Calu3 (cell line): ENCODE measurements around the gene GTF3C1. TPM values are rescaled to one million over a fixed set of nuclear protein-coding genes. Genes with fewer than 3 reads are reported as not detected.

Experiments
- Bru-seq: library from RNA; stranded (reverse); fragments of 400-500 nt; gene quantifications from one replicate; lab custom pipeline; 2021; lab: Mats Ljungman, UMichigan
- BruChase-seq, 2 experiments: library from RNA; stranded (reverse); fragments of 400-500 nt; gene quantifications; one replicate each; lab custom pipeline; 2021; lab: Mats Ljungman, UMichigan
- BruUV-seq: library from RNA; stranded (reverse); fragments of 400-500 nt; replicated peaks from 2 replicates; lab custom pipeline; 2021; lab: Mats Ljungman, UMichigan
- CTCF ChIA-PET: fragments of 300-600 bp; sonication (Branson Sonifier 250); formaldehyde crosslinking; loops from one replicate; lab custom pipeline; 2022; ENCODE audit warnings: antibody characterized with exemption; lab: Charles Lee
- DNase-seq: peaks from one replicate; pipeline ENCODE4 v3.0.0; 2022
- H3K27ac Mint-ChIP-seq: one replicate; pipeline ENCODE4 v1.8.0; 2022; ENCODE audit warnings: mixed read lengths; ENCODE audit not compliant: unreplicated experiment
- H3K27me3 Mint-ChIP-seq: one replicate; pipeline ENCODE4 v1.8.0; 2022; ENCODE audit warnings: mixed read lengths; ENCODE audit not compliant: unreplicated experiment
- H3K36me3 Mint-ChIP-seq: one replicate; pipeline ENCODE4 v1.8.0; 2022; ENCODE audit warnings: mild to moderate bottlenecking, moderate library complexity, mixed read lengths; ENCODE audit not compliant: insufficient read depth, unreplicated experiment
- H3K4me1 Mint-ChIP-seq: one replicate; pipeline ENCODE4 v1.8.0; 2022; ENCODE audit warnings: mild to moderate bottlenecking, low read depth, mixed read lengths; ENCODE audit not compliant: unreplicated experiment
- H3K4me3 Mint-ChIP-seq: one replicate; pipeline ENCODE4 v1.8.0; 2022; ENCODE audit warnings: mild to moderate bottlenecking, low read depth, moderate library complexity, mixed read lengths; ENCODE audit not compliant: unreplicated experiment
- H3K9me3 Mint-ChIP-seq: one replicate; pipeline ENCODE4 v1.8.0; 2022; ENCODE audit warnings: low read depth, mixed read lengths; ENCODE audit not compliant: unreplicated experiment
- CTCF ChIP-seq: fragments of 200-600 bp; IDR thresholded peaks from one replicate; pipeline ENCODE4 v1.8.0; 2022; ENCODE audit warnings: antibody characterized with exemption; ENCODE audit not compliant: unreplicated experiment
- intact Hi-C: fragments of 100-400 bp; cut with micrococcal nuclease; formaldehyde crosslinking; loops from one replicate; pipeline ENCODE4 v1.10.0; 2022; ENCODE audit not compliant: unreplicated experiment
- long read RNA-seq: library from polyadenylated mRNA; stranded (forward); transcript quantifications from one replicate; pipeline ENCODE4 v2.0.0, GENCODE V29; 2022
- total RNA-seq: library from RNA; stranded (reverse); gene quantifications from 2 replicates; pipeline ENCODE4 v1.2.3, GENCODE V29; 2022

The GTF3C1 gene
- total RNA-seq (88.5 and 90.9 TPM in 2 replicates), Bru-seq, nascent RNA (percentile 76 among the genes with signal in this experiment), BruChase-seq, experiment 1, labeled RNA remaining after a 6-hour chase (percentile 84 among the genes with signal in this experiment), BruChase-seq, experiment 2, labeled RNA remaining after a 2-hour chase (percentile 78 among the genes with signal in this experiment)
- long read RNA-seq, full-length matches to known transcripts: 28 of 50 reads
- long read RNA-seq, partial matches to known transcripts: 15 of 50 reads
- long read RNA-seq, other reads (novel, unspliced or antisense): 7 of 50 reads

DNA sequence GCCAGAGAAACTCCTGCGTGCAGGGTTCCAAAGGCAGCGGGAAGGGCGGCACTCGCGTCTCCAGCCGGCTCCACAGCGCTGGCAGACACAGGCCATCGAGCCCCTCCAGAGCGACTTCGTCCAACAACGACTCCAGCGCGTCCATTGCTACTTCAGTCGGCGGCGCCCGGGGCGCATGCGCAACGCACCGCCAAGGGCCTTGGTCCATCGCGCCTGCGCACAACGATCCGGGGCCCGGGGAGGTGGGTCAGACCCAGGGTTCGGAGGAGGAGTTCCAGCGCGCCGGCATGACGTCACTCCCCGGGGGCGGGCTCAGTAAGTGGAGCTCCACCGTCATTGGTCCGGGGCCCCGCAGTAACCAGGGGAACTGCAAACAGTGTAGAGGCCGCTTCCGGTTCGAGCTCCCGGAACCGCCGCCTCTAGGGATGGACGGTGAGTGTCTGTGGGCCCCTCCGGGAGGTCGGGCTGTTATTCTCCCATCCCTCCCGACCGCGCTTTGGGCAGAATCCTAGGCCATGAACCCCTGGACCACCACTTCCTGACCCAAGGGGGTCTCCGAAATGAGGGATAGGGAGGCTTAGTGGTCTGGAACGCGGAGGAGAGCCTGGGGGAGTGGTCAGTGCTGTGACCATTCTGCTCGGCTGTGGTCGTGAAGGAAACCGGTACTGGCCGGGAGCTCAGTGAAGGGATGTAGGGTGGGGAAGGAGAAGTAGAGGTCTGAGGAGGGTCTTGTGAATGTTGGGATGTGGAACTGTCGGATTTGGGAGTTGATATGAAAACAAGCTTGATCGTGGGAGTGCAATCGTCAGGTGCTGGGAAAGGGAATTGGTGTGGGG, at the start of gene GTF3C1, which contains the start of gene KATNIP:
Gene GTF3C1, minus strand, starts transcription at position 168 of the 836 bp plus-strand sequence. Its CDS starts 23 bp downstream, at position 145.
Gene KATNIP, plus strand, starts transcription at position 399 of the 836 bp plus-strand sequence. Its CDS starts 27 bp downstream, at position 426.
- intact Hi-C loops: no loop called here
- Mint-ChIP-seq H3K4me3 (peak within 1 kb of the TSS; percentile 95), H3K9me3 (no peaks in the 10 kb centered on the region), H3K4me1 (peaks cover 35% of the 10 kb centered on the region), H3K36me3 (peaks cover 40% of the 10 kb centered on the region), H3K27ac (peak within 1 kb of the TSS; percentile 98), H3K27me3 (no peaks in the 10 kb centered on the region)
- no peak for TF ChIP-seq CTCF
- CTCF ChIA-PET: interaction anchor here (0.6 to 1.7 kb wide), 8 partner anchors 39 to 1329 kb away, joined by 3 to 13 read pairs (median 4); partner anchors contain the start of gene KDM8
- peak; percentile 100 for DNase-seq
- no TSS peak for BruUV-seq

- intact Hi-C loops: no loop called here
- no TSS peak for BruUV-seq
- H3K36me3 Mint-ChIP-seq: no peaks in the 10 kb centered on the region
Measured at GRCh38 chr16:27598931-27599565, 49.3 kb upstream of the GTF3C1 start.

DNA sequence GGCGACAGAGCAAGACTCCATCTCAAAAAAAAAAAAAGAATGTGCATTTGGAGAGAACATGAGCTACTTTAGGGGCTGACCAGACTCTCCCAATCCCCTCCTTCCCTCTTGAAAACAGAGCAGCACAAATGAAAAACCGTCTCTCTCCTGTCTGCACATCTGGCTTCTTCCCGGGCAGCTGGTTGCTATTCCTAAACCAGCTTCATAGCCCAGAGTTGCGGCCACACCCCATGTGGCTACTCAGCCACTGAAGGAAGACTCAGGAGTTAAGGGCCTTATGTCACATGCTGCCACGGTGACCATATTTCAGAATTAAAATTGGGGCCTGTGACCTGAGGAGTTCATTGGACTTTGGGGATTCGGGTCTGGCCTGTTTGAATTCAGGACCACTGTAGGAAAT, 48.5 kb upstream of the GTF3C1 start:
- Mint-ChIP-seq H3K9me3 (no peaks in the 10 kb centered on the region), H3K27me3 (no peaks in the 10 kb centered on the region), H3K36me3 (no peaks in the 10 kb centered on the region), H3K27ac (no peak overlapping the region), H3K4me3 (no peak overlapping the region), H3K4me1 (no peaks in the 10 kb centered on the region)
- BruUV-seq: no TSS peak
- intact Hi-C loops: no loop called here
- CTCF ChIA-PET: interaction anchor here (0.6 kb wide), 1 partner anchor 20 kb away, joined by 3 read pairs; no protein-coding TSS in a partner anchor
- TF ChIP-seq CTCF: no peak
- no peak for DNase-seq

More at GRCh38 chr16:27598931-27599565, 49.3 kb upstream of the GTF3C1 start:
- Mint-ChIP-seq H3K27ac (no peak overlapping the region), H3K4me1 (no peaks in the 10 kb centered on the region), H3K27me3 (no peaks in the 10 kb centered on the region), H3K9me3 (no peaks in the 10 kb centered on the region), H3K4me3 (no peak overlapping the region)
- CTCF ChIA-PET: no interaction called here
- DNase-seq: no peak
- no peak for TF ChIP-seq CTCF

- no TSS peak for BruUV-seq
- Mint-ChIP-seq H3K9me3 (no peaks in the 10 kb centered on the region), H3K27me3 (no peaks in the 10 kb centered on the region), H3K4me1 (no peaks in the 10 kb centered on the region), H3K4me3 (no peak overlapping the region), H3K36me3 (no peaks in the 10 kb centered on the region), H3K27ac (no peak overlapping the region)
- intact Hi-C loops: no loop called here
- no peak for DNase-seq
- CTCF ChIA-PET: interaction anchor here (0.7 kb wide), 1 partner anchor 142 kb away, joined by 6 read pairs; no protein-coding TSS in a partner anchor
- TF ChIP-seq CTCF: no peak
Measured at GRCh38 chr16:27597361-27597760, 47.6 kb upstream of the GTF3C1 start.
